Measurements from ENCODE around the gene KRT78. TPM values are rescaled to one million over a fixed set of nuclear protein-coding genes. Genes with fewer than 3 reads are reported as not detected.

KRT78 gene
- total RNA-seq, 1 experiment from 2014 or later, result not detected

GRCh38 chr12:52865090-52865944 is 16.5 kb upstream of the KRT78 start:
- DNase-seq (ENCODE audit: low spot score) (peak; percentile 91), ATAC-seq (peak; percentile 86)
- Mint-ChIP-seq H3K27ac (peak overlapping the region; percentile 19; the same call in 1 of the 2 replicates), H3K4me3 (no peak overlapping the region), H3K9me3 (no peaks in the 10 kb centered on the region), H3K27me3 (ENCODE audit: low read depth) (no peaks in the 10 kb centered on the region), H3K4me1 (peaks cover 6% of the 10 kb centered on the region; the same call in 1 of the 2 replicates), H3K36me3 (no peaks in the 10 kb centered on the region)
- ChIA-PET CTCF (interaction anchor here (0.5 to 4.0 kb wide), 85 partner anchors 8 to 745 kb away, joined by 3 to 58 read pairs (median 4); partner anchors contain the start of genes KRT73, KRT74 and KRT79), POLR2A (no interaction called here)
- peak; percentile 96 for TF ChIP-seq PRDM15 (CRISPR knock-in tag; IDR thresholded peaks at IDR 0.05)
- no peak for TF ChIP-seq SP1 (CRISPR knock-in tag; conservative IDR thresholded peaks at IDR 0.05)
- TF ChIP-seq CTCF (IDR thresholded peaks at IDR 0.05), result peak; percentile 78
- no peak for TF ChIP-seq MAX (CRISPR knock-in tag; IDR thresholded peaks at IDR 0.05)

GRCh38 chr12:52862023-52862422 is 13.2 kb upstream of the KRT78 start:
- POLR2A ChIA-PET, result no interaction called here
- CTCF ChIA-PET, result interaction anchor here (1.2 to 1.3 kb wide), 3 partner anchors 9 to 466 kb away, joined by 3 to 6 read pairs (median 4); no protein-coding TSS in a partner anchor
- no peak for TF ChIP-seq USF2 (CRISPR knock-in tag; IDR thresholded peaks at IDR 0.05)

GRCh38 chr12:52861511-52861910 is 12.7 kb upstream of the KRT78 start:
- H3K36me3 Mint-ChIP-seq, result no peaks in the 10 kb centered on the region
- ChIA-PET POLR2A (interaction anchor here (0.6 kb wide), 1 partner anchor 784 kb away, joined by 3 read pairs; no protein-coding TSS in a partner anchor), CTCF (interaction anchor here (1.2 to 1.3 kb wide), 3 partner anchors 9 to 466 kb away, joined by 3 to 6 read pairs (median 4); no protein-coding TSS in a partner anchor)
- TF ChIP-seq FOXJ3 (CRISPR knock-in tag; IDR thresholded peaks at IDR 0.05; ENCODE audit: borderline replicate concordance), result no peak
- no peak for TF ChIP-seq ZNF281 (CRISPR knock-in tag; IDR thresholded peaks at IDR 0.05)
- TF ChIP-seq AR (CRISPR knock-in tag; IDR thresholded peaks at IDR 0.05), result no peak
- no peak for TF ChIP-seq SMAD3 (CRISPR knock-in tag; IDR thresholded peaks at IDR 0.05; ENCODE audit: borderline replicate concordance)
- no peak for TF ChIP-seq ATF3 (CRISPR knock-in tag; conservative IDR thresholded peaks at IDR 0.05)
- no peak for TF ChIP-seq NR1H2 (CRISPR knock-in tag; IDR thresholded peaks at IDR 0.05)
- H3K27ac Mint-ChIP-seq, result no peak overlapping the region
- H3K4me3 Mint-ChIP-seq, result no peak overlapping the region
- H3K27me3 Mint-ChIP-seq (ENCODE audit: low read depth), result no peaks in the 10 kb centered on the region; the same call in 1 of the 2 replicates
- DNase-seq (ENCODE audit: low spot score) (no peak), ATAC-seq (no peak)
- H3K4me1 Mint-ChIP-seq, result no peaks in the 10 kb centered on the region
- H3K9me3 Mint-ChIP-seq, result no peaks in the 10 kb centered on the region

More at GRCh38 chr12:52862023-52862422, 13.2 kb upstream of the KRT78 start:
- no peak for ATAC-seq
- no peak for DNase-seq (ENCODE audit: low spot score)
- no peaks in the 10 kb centered on the region for H3K4me1 Mint-ChIP-seq
- H3K27ac Mint-ChIP-seq, result no peak overlapping the region
- no peak overlapping the region for H3K4me3 Mint-ChIP-seq
- H3K36me3 Mint-ChIP-seq, result no peaks in the 10 kb centered on the region
- H3K9me3 Mint-ChIP-seq, result no peaks in the 10 kb centered on the region
- no peaks in the 10 kb centered on the region; the same call in 1 of the 2 replicates for H3K27me3 Mint-ChIP-seq (ENCODE audit: low read depth)

All from WTC11 (cell line).